ENCODE data around the gene NPAS3.

- TF ChIP-seq CTCF (IDR thresholded peaks at IDR 0.05) (no peak), POLR2A (IDR thresholded peaks at IDR 0.05) (no peak)
Measured at GRCh38 chr14:33331176-33331949, 392.7 kb downstream of the NPAS3 start.
